Measurements from ENCODE around the gene CCDC91.
"Not testable (repeated sequence)": the region's sequence is repeated elsewhere in the genome, so short reads cannot be mapped to it uniquely, and the experiment has no call there.

The CCDC91 gene

DNA sequence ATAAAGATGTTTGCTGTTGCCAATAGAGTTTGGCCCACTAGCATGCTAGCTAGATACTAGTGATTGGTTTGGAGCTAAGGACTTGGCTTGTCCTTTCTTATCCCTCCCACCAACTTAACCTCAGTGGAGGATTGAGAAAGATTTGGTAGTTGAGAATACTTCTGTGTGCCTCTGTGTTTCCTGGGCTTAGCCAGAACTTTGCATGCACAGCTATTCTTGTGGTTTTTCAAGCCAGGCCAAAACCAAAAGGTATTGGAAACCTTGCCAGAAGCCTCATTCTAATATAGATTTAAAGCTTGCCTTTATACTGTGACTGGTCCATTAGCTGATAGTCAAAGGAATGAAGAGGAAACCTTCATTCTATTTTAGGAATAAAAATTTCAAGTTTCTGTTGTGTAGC lies 188.5 kb downstream of the CCDC91 start:
- H3K27me3 ChIP-seq (ENCODE audit: low read length), result no peaks in the 10 kb centered on the region

DNA sequence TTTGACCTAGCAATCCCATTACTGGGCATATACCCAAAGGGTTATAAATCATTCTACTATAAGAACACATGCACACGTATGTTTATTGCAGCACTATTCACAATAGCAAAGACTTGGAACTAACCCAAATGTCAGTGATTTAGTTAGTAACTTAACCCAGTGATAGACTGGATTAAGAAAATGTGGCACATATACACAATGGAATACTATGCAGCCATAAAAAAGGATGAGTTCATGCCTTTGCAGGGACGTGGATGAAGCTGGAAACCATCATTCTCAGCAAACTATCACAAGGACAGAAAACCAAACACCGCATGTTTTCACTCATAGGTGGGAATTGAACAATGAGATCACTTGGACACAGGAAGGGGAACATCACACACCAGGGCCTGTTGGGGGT lies 189.5 kb downstream of the CCDC91 start:
- not testable (repeated sequence) for H3K79me2 ChIP-seq (ENCODE audit: insufficient read depth, low read length); H3K27ac ChIP-seq (ENCODE audit: low read depth, low read length); H3K9ac ChIP-seq (ENCODE audit: low read length); H4K20me1 ChIP-seq (ENCODE audit: low read depth, low read length); H3K9me3 ChIP-seq (ENCODE audit: insufficient read depth, low read length); H3K9me2 ChIP-seq (replicated peaks; ENCODE audit: insufficient read depth, low read length); H2AFZ ChIP-seq (ENCODE audit: low read depth, low read length, severe bottlenecking); H3K4me2 ChIP-seq (ENCODE audit: low read depth, low read length, poor library complexity, severe bottlenecking); H3F3A ChIP-seq (ENCODE audit: insufficient read depth); H3K36me3 ChIP-seq (ENCODE audit: low read length); H3K27me3 ChIP-seq (ENCODE audit: low read length); H3K4me3 ChIP-seq (ENCODE audit: insufficient read depth, low read length, poor library complexity, severe bottlenecking)

More for the DNA sequence above, 188.5 kb downstream of the CCDC91 start:
- no peaks in the 10 kb centered on the region for H3K79me2 ChIP-seq (ENCODE audit: insufficient read depth, low read length)
- no peaks in the 10 kb centered on the region for H3K9me3 ChIP-seq (ENCODE audit: insufficient read depth, low read length)
- TF ChIP-seq, protein P1, sequence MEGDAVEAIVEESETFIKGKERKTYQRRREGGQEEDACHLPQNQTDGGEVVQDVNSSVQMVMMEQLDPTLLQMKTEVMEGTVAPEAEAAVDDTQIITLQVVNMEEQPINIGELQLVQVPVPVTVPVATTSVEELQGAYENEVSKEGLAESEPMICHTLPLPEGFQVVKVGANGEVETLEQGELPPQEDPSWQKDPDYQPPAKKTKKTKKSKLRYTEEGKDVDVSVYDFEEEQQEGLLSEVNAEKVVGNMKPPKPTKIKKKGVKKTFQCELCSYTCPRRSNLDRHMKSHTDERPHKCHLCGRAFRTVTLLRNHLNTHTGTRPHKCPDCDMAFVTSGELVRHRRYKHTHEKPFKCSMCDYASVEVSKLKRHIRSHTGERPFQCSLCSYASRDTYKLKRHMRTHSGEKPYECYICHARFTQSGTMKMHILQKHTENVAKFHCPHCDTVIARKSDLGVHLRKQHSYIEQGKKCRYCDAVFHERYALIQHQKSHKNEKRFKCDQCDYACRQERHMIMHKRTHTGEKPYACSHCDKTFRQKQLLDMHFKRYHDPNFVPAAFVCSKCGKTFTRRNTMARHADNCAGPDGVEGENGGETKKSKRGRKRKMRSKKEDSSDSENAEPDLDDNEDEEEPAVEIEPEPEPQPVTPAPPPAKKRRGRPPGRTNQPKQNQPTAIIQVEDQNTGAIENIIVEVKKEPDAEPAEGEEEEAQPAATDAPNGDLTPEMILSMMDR (IDR thresholded peaks at IDR 0.05; ENCODE audit: insufficient read depth, low read length, poor library complexity, severe bottlenecking), result no peak
- no peaks in the 10 kb centered on the region for H3K36me3 ChIP-seq (ENCODE audit: low read length)
- no peak overlapping the region for H2AFZ ChIP-seq (ENCODE audit: low read depth, low read length, severe bottlenecking)
- no peak overlapping the region for H3K4me2 ChIP-seq (ENCODE audit: low read depth, low read length, poor library complexity, severe bottlenecking)
- H3K9ac ChIP-seq (ENCODE audit: low read length), result no peak overlapping the region
- H3F3A ChIP-seq (ENCODE audit: insufficient read depth), result no peaks in the 10 kb centered on the region
- H4K20me1 ChIP-seq (ENCODE audit: low read depth, low read length), result no peaks in the 10 kb centered on the region; the same call in 1 of the 2 replicates
- H3K27ac ChIP-seq (ENCODE audit: low read depth, low read length), result no peak overlapping the region
- no peak overlapping the region for H3K4me3 ChIP-seq (ENCODE audit: insufficient read depth, low read length, poor library complexity, severe bottlenecking)
- no peaks in the 10 kb centered on the region for H3K9me2 ChIP-seq (replicated peaks; ENCODE audit: insufficient read depth, low read length)

DNA sequence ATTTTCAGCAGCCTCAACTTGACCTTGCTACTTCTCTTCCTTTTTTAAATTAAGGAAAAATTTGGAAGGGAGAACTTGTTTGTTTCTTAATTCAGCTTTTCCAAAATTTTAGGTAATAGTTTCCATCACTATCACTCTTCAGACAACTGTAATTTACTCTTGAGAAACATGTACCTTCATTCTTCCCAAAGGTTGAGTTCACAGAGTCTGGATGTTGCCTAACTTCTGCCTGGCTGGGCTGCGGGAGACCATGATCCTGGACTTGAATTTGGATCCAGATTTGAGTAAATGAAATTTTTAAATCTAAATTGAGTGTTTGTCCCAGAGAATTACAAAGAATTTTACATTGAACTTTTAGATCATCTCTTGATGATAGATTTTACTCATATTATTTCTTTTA lies 193.1 kb downstream of the CCDC91 start:
- Histone ChIP-seq H3K9me3 (ENCODE audit: insufficient read depth, low read length) (no peaks in the 10 kb centered on the region), H3K36me3 (ENCODE audit: low read length) (no peaks in the 10 kb centered on the region), H3K4me3 (ENCODE audit: insufficient read depth, low read length, poor library complexity, severe bottlenecking) (no peak overlapping the region), H3K79me2 (ENCODE audit: insufficient read depth, low read length) (no peaks in the 10 kb centered on the region), H3K27me3 (ENCODE audit: low read length) (no peaks in the 10 kb centered on the region), H2AFZ (ENCODE audit: low read depth, low read length, severe bottlenecking) (no peak overlapping the region), H3K4me2 (ENCODE audit: low read depth, low read length, poor library complexity, severe bottlenecking) (no peak overlapping the region), H4K20me1 (ENCODE audit: low read depth, low read length) (no peaks in the 10 kb centered on the region; the same call in 1 of the 2 replicates), H3K27ac (ENCODE audit: low read depth, low read length) (no peak overlapping the region), H3K9me2 (replicated peaks; ENCODE audit: insufficient read depth, low read length) (no peaks in the 10 kb centered on the region), H3F3A (ENCODE audit: insufficient read depth) (no peaks in the 10 kb centered on the region), H3K9ac (ENCODE audit: low read length) (no peak overlapping the region)
- no peak for TF ChIP-seq EZH2phosphoT487 (conservative IDR thresholded peaks at IDR 0.05; ENCODE audit: low read length)
- TF ChIP-seq, protein P1 (IDR thresholded peaks at IDR 0.05; ENCODE audit: insufficient read depth, low read length, poor library complexity, severe bottlenecking), result no peak

- no peak overlapping the region for H3K4me2 ChIP-seq (ENCODE audit: low read depth, low read length, poor library complexity, severe bottlenecking)
- no peaks in the 10 kb centered on the region for H4K20me1 ChIP-seq (ENCODE audit: low read depth, low read length)
- no peak overlapping the region for H3K4me3 ChIP-seq (ENCODE audit: insufficient read depth, low read length, poor library complexity, severe bottlenecking)
- H3K36me3 ChIP-seq (ENCODE audit: low read length), result no peaks in the 10 kb centered on the region
- no peaks in the 10 kb centered on the region for H3K27me3 ChIP-seq (ENCODE audit: low read length)
- no peaks in the 10 kb centered on the region for H3K9me2 ChIP-seq (replicated peaks; ENCODE audit: insufficient read depth, low read length)
- H3F3A ChIP-seq (ENCODE audit: insufficient read depth), result 0 out of 2 replicates have a peak, but pooled peaks cover 6% of the 10 kb centered on the region
- no peaks in the 10 kb centered on the region for H3K9me3 ChIP-seq (ENCODE audit: insufficient read depth, low read length)
- no peak overlapping the region for H3K9ac ChIP-seq (ENCODE audit: low read length)
- H2AFZ ChIP-seq (ENCODE audit: low read depth, low read length, severe bottlenecking), result no peak overlapping the region
- H3K79me2 ChIP-seq (ENCODE audit: insufficient read depth, low read length), result no peaks in the 10 kb centered on the region
- no peak overlapping the region for H3K27ac ChIP-seq (ENCODE audit: low read depth, low read length)
- TF ChIP-seq EZH2phosphoT487 (conservative IDR thresholded peaks at IDR 0.05; ENCODE audit: low read length), result no peak
- TF ChIP-seq, protein P1 (IDR thresholded peaks at IDR 0.05; ENCODE audit: insufficient read depth, low read length, poor library complexity, severe bottlenecking), result no peak
Measured at GRCh38 chr12:28388879-28389278, 198.6 kb downstream of the CCDC91 start.

Data from SU-DHL-6 (cell line).